HS-5 (cell line): Measurements from ENCODE around the gene FDXR.

Experiments used
- DNase-seq: peaks from one replicate; pipeline ENCODE4 v3.0.0-alpha.2; 2012; ENCODE audit warnings: low read depth

Gene FDXR

GRCh38 chr17:74833501-74834377, 39.1 kb downstream of the FDXR start:
- DNase-seq, result no peak

GRCh38 chr17:74832421-74832820, 40.4 kb downstream of the FDXR start:
- DNase-seq, result no peak

GRCh38 chr17:74831444-74832146, 41.2 kb downstream of the FDXR start:
- no peak for DNase-seq

- DNase-seq, result no peak
Observed at GRCh38 chr17:74830861-74831260, 41.9 kb downstream of the FDXR start.

GRCh38 chr17:74827800-74828199, 45.0 kb downstream of the FDXR start:
- no peak for DNase-seq

- no peak for DNase-seq
Observed at GRCh38 chr17:74825952-74826719, 46.7 kb downstream of the FDXR start.

GRCh38 chr17:74824961-74825627, 47.7 kb downstream of the FDXR start:
- DNase-seq, result no peak

GRCh38 chr17:74822939-74823367, 49.8 kb downstream of the FDXR start:
- no peak for DNase-seq

- no peak for DNase-seq
Observed at GRCh38 chr17:74822335-74822938, 50.4 kb downstream of the FDXR start.

GRCh38 chr17:74821655-74822334, 51.0 kb downstream of the FDXR start:
- no peak for DNase-seq

GRCh38 chr17:74819801-74820436, 52.9 kb downstream of the FDXR start:
- DNase-seq, result no peak

GRCh38 chr17:74818291-74818938, 54.4 kb downstream of the FDXR start:
- DNase-seq, result no peak

GRCh38 chr17:74816905-74817620, 55.7 kb downstream of the FDXR start:
- no peak for DNase-seq

- DNase-seq, result no peak
Observed at GRCh38 chr17:74815550-74816370, 57.0 kb downstream of the FDXR start.

- DNase-seq, result no peak
Observed at GRCh38 chr17:74815067-74815466, 57.7 kb downstream of the FDXR start.

- no peak for DNase-seq
Observed at GRCh38 chr17:74814453-74814852, 58.3 kb downstream of the FDXR start.
